NCI-H1436 treated with DMSO at 0.1 percent for 48 hours (cell line): ENCODE measurements around the gene PTPRN2.

Source experiments
- DNase-seq: peaks from one replicate; lab custom pipeline; 2025; lab: John Stamatoyannopoulos, UW

Gene PTPRN2

GRCh38 chr7:158116235-158116634 is 471.4 kb downstream of the PTPRN2 start:
- no peak for DNase-seq

- DNase-seq, result no peak
Observed at GRCh38 chr7:158114056-158114850, 473.4 kb downstream of the PTPRN2 start.

GRCh38 chr7:158113321-158114025 is 474.1 kb downstream of the PTPRN2 start:
- no peak for DNase-seq

- no peak for DNase-seq
Observed at GRCh38 chr7:158112571-158113320, 474.9 kb downstream of the PTPRN2 start.

- DNase-seq, result no peak
Observed at GRCh38 chr7:158111906-158112570, 475.6 kb downstream of the PTPRN2 start.

- no peak for DNase-seq
Observed at GRCh38 chr7:158111049-158111751, 476.4 kb downstream of the PTPRN2 start.

GRCh38 chr7:158110661-158111048 is 477.0 kb downstream of the PTPRN2 start:
- DNase-seq, result no peak

- no peak for DNase-seq
Observed at GRCh38 chr7:158110034-158110590, 477.5 kb downstream of the PTPRN2 start.

- no peak for DNase-seq
Observed at GRCh38 chr7:158109364-158110033, 478.1 kb downstream of the PTPRN2 start.

GRCh38 chr7:158108646-158109293 is 478.9 kb downstream of the PTPRN2 start:
- no peak for DNase-seq

- DNase-seq, result no peak
Observed at GRCh38 chr7:158107806-158108205, 479.8 kb downstream of the PTPRN2 start.

GRCh38 chr7:158106272-158106671 is 481.4 kb downstream of the PTPRN2 start:
- DNase-seq, result no peak

- no peak for DNase-seq
Observed at GRCh38 chr7:158103378-158103777, 484.2 kb downstream of the PTPRN2 start.

- DNase-seq, result no peak
Observed at GRCh38 chr7:158102897-158103296, 484.7 kb downstream of the PTPRN2 start.

- DNase-seq, result no peak
Observed at GRCh38 chr7:158101821-158102450, 485.7 kb downstream of the PTPRN2 start.

GRCh38 chr7:158098125-158099030 is 489.2 kb downstream of the PTPRN2 start:
- DNase-seq, result no peak

GRCh38 chr7:158097453-158098124 is 490.0 kb downstream of the PTPRN2 start:
- DNase-seq, result peak; percentile 40

- no peak for DNase-seq
Observed at GRCh38 chr7:158097106-158097452, 490.5 kb downstream of the PTPRN2 start.
